Ureter (tissue), 1 donor: ENCODE measurements around the gene BAIAP2L2. TPM values are rescaled to one million over a fixed set of nuclear protein-coding genes. Genes with fewer than 3 reads are reported as not detected.

Experiments used
- DNase-seq: peaks from one replicate; pipeline ENCODE4 v3.0.0-alpha.2; 2020; ENCODE audit warnings: low spot score
- total RNA-seq: library from RNA; stranded (reverse); gene quantifications from one replicate; pipeline ENCODE4 v1.2.4, GENCODE V29; 2023
- donor health status: DM: yes; HTN: yes; CAD: no.

The BAIAP2L2 gene
- total RNA-seq, 1 donor from 2014 or later: 1.4 TPM

GRCh38 chr22:38107692-38108515 is 2.6 kb downstream of the BAIAP2L2 start:
- DNase-seq: no peak

GRCh38 chr22:38106814-38107578 is 3.5 kb downstream of the BAIAP2L2 start:
- no peak for DNase-seq

GRCh38 chr22:38104084-38104483 is 6.4 kb downstream of the BAIAP2L2 start:
- no peak for DNase-seq

- DNase-seq: no peak
These were observed 6.8 kb downstream of the BAIAP2L2 start for GRCh38 chr22:38103641-38104040.

- DNase-seq: no peak
These were observed 11.9 kb downstream of the BAIAP2L2 start for GRCh38 chr22:38098410-38099249.

GRCh38 chr22:38097557-38098409 is 12.7 kb downstream of the BAIAP2L2 start:
- no peak for DNase-seq

DNA sequence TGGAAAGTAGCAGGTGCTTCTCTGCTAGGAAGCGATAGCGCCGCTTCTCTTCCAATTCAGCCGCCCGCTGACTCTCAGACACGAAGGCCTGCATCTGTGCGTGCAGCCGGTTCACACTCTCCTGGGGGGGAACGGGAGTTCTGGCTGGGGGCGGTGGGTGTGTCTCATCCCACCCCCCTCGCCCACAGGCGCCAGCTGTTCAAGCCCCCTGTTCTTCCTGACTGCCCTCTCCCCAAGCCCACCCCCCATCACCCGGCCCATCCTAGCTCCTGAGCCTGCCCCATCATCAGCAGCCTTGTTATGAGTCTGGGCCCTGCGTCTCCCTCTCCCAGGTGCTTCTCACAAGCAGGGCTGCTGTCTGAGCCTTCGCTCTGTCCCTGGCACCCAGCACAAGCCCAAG is 13.4 kb downstream of the BAIAP2L2 start:
- DNase-seq: no peak

- DNase-seq: no peak
These were observed 21.0 kb downstream of the BAIAP2L2 start for GRCh38 chr22:38089474-38089851.

DNA sequence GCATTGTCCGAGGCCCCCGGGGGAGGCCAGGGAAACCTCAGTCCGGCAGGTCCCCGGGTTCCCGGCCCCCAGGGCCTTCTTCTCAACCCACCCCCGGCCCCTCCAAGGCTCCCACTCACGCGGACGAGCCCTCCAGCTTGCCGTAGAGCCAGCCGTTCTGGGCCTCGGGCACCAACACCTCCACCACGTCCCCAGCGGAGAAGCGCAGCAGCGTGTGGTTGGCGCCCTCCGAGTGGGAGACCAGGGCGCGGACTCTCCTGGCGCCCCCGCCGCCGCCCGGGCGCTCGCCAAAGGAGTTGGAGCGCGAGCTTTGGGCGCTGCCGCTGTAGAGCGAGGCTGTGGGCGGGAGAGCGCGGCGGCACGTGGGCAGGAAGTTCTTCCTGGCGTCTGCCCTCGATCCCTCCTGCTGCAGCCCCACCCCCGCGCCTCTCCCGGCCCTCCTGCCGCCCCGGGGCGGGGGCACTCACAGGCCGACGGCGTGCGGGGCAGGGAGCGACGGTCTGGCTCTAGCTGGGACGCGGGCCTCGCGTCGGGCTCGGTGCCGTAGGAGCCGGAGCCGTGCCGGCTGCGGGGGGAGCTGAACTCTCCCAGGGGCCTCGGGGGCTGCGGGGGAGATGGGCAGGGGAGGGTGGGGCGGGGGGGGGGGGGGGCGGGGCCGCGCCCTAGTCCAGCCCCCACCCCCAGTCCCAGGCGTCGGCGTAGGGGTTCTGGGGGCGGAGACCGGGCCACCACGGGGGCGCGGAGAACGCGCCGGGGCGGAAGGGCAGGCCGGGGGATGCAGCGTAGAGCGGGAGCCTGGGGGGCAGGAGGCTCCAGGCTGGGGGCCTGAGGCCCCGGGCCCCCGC is 21.6 kb downstream of the BAIAP2L2 start:
- DNase-seq: no peak

GRCh38 chr22:38087855-38088254 is 22.6 kb downstream of the BAIAP2L2 start:
- DNase-seq: no peak

GRCh38 chr22:38086942-38087341 is 23.5 kb downstream of the BAIAP2L2 start:
- DNase-seq: no peak

- no peak for DNase-seq
These were observed 24.3 kb downstream of the BAIAP2L2 start for GRCh38 chr22:38086001-38086845.

DNA sequence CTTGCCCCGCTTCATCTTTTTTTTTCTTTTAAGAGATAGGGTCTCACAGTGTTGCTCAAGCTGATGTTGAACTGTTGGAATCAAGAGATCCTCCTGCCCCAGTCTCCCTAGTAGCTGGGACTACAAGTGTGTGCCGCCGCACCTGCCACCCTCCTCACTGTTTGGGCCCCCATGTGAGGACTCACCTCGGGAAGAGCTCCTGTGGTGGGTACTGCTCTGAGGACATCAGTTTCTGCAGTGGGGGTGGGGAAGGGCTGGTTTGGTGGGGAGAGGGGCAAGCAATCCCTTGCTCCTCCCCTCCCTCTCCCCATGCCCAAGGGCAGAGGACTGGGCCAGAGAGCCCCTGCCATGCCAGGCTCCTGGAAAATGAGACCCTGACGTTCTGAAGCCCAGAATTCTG is 25.0 kb downstream of the BAIAP2L2 start:
- DNase-seq: no peak

GRCh38 chr22:38085056-38085455 is 25.4 kb downstream of the BAIAP2L2 start:
- DNase-seq: no peak

DNA sequence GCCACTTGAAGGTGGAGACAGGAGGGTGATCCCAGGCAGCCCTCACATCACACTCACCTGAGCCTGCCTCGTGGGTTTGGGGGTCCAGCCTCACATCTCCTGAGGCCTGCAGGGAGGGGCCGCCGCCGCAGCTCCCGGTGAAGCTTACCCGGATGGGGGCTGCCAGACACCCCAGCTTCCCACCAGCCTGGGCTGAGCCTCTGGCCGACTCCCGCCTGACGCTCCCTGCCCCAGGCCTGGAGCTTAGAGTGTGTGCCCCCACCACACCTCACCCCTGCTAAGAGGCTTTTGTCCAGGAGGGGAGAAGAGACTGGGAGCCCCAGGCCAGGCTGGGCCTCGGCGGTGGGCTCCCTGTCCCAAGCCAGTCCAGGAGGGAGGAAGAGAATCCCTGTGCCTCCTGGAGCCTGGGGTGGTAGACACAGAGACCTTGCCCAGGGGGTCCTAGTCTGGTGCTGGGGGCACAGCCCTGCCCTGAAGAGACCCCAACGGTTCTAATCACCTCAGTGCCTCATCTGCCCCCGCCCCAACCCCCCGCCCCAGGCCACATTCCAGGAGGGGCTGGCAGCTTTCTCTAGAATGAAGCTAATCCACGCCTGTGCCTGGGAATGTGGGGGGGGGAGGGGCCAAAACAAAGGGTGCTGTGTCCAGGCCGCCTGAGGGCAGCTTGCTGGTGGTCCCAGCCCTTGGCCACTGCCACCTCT is 26.4 kb downstream of the BAIAP2L2 start, which contains the start of gene SLC16A8:
TSS of gene SLC16A8 (minus strand) at position 254 of the 701 bp plus-strand sequence. CDS start 1,311 bp downstream, outside the sequence.
- DNase-seq: no peak

DNA sequence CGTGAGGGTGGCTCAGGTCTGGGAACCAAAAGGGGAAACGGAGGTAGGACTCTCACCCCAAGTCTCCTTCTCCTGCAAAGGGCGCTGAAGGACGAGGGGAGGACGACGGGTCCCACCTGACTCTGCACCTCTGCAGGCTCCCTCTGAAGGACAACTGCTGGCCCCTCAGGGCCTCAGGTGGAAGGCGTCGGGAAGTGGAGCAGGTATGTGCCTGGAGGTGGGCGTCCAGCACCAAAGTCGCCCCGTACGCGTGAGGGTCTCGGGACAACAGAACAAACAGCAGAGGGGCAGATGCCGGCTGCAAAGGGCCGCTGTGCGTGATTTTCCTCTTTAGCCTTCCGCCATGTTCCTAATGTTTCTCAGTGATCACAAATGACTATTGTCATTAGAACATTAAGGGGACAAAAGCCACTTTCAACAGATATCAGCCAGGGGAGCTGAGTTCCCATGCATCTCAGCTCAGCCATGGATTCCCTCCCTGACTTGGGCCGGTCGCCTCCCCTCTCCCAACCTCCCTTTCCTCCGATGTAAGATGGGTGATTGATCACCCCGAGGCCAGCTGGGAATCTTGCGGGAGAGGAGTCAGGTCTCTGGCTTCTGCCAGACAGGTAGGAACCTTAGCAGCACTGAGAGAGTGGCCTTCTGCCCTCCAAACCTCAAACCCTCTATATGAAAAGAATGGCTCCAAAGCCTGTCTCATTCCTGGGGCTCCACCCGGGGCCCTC is 27.3 kb downstream of the BAIAP2L2 start:
- no peak for DNase-seq

DNA sequence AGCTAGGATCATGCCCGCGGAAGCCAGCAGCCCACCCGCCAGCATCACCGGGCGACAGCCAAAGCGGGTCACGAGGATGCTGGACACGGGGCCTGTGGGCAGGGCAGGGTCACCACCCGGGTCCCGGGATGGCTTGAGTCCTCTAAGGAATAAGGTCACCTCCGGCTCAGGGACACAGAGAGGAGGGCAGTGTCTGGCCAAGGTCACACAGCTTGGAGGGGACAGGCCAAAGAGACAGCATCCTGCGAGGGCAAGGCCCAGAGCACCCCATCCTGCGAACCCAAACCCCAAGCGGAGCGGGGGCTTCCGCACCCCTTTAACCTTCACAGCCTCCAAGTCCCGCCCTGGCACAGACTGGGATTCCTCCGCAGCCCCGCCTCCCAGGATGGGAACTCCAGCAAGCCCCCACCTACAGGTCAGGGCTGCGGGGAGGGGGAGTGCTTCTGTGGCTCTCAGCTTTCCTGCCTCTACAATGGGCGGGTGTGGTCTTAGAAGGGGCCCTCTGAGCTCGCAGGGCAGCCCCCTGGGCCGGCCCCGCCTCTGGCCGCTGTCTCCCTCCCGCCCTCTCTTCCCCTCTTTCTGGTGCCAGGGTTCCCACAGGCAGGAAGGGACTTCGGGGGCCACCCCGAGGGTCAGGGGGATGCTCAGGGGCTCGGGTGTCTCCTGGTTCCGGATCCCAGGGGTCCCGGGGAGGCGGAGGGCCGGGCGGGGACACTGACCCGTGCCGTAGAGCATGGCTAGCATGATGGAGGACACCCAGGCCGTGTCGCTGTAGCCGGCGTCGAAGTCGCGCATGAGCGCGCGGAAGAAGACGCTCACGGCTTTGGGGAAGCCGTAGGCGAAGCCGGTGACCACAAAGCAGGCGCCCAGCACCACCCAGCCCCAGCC is 28.3 kb downstream of the BAIAP2L2 start:
- no peak for DNase-seq
